Measurements from ENCODE around the gene RPS6KA2.

RPS6KA2 gene

DNA sequence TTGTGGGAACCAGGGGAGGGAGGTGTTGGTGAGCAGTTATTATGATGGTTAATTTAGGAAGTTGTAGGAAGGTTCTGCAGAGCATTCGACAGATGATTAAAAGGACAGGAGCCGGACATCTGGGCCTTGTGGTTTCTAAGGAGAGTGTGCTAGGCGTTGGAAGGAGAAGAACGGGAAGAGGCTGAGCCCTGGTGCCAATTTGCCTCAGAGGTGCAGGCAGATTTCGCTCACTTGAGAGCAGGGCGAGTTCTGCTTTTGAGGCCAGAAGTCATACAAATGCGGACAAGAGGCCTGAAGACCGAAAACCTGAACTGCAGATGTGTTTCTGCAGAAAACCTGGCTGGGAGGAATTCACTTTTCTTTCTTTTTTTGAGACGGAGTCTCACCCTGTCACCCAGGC lies 30.5 kb upstream of the RPS6KA2 start:
- H3K4me3 ChIP-seq (ENCODE audit: low read length) = no peak overlapping the region
- DNase-seq (ENCODE audit: low read depth, low spot score) = no peak

DNA sequence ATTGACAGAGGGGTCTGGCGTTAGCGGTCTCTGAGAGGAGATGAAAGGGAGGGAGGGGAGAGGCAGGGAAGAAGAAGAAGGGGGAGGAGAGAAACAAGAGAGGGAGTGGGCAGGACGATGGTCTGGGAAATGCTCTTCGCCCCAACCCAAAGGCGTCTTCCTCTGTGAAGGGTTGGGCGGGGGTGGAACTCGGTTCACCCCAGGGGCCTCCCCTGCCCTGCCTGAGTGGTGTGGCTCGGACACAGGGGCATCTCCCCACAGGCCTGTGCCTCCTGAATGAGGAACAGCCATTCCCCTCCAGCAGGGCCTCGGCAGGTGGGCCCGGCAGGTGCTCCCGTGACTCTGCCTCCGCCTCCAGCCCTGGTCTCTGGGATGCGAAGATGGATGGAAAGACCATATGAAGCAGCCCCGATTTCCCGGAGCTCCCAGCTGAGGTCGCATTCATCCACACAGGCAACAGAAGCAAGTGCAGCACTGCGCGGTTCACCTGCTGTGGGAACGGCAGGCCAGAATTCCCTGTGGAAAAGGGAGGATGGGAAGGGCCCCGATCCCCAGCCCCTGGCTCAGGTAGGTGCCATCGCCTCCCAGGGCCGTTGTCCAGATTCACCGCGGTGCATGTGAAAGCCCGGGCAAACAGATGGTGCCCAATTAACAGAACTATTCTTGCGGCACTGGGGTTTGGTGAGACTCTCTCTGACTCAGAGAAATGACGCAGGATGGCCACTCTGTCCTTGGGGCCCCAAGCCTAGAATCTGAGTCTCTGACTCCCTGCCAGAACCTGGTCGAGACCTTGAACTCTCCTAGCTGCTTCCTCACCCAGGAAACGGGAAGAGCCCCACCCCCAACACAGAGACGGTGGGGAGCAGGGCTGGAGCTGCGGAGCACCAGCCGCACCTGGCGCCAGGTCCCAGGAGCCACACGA lies 29.4 kb upstream of the RPS6KA2 start:
- DNase-seq (ENCODE audit: low read depth, low spot score) = no peak
- H3K4me3 ChIP-seq (ENCODE audit: low read length) = no peak overlapping the region

DNA sequence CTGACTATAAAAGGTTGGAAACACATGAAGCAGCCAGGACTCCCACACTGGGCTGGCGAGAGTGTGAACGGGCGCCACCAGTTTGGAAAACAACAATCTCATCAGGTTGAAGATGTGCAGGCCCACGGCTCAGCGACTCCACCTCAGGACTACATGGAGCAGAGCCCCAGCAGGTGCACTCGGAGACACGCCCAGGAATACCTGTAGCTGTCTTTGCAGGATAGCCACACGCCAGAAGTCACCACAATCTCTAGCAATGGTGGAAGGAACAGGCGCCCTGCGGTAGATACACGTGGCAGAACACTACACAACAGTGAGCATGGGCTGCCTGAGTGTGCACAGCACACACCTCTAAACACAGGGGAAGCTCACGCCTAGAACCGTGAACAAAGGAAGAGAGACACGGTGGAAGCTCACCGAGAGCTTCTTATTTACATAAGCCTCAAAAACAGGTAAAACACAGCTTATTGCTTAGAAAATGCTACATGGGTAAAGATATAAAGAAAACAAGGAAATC lies 28.7 kb upstream of the RPS6KA2 start:
- H3K4me3 ChIP-seq (ENCODE audit: low read length) = no peak overlapping the region
- DNase-seq (ENCODE audit: low read depth, low spot score) = no peak

DNA sequence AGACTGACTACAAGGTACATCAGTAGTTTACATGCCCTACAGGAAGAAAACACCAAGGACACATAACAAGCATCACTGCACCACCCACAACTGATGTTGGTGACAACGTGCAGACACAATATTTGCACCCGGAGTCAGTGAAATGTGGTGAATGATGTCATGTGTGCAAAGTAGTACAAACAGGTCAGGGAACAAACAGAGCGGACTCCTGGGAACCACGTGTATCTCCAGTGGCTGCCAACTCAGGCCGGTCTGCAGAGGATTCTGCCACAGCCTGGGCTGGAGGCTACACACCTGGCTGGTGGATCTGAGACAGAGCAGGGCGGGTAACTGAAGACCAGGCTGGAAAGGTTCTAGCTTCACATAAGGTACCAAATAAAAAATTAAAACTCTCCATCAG lies 28.2 kb upstream of the RPS6KA2 start:
- H3K4me3 ChIP-seq (ENCODE audit: low read length) = no peak overlapping the region
- DNase-seq (ENCODE audit: low read depth, low spot score) = no peak

DNA sequence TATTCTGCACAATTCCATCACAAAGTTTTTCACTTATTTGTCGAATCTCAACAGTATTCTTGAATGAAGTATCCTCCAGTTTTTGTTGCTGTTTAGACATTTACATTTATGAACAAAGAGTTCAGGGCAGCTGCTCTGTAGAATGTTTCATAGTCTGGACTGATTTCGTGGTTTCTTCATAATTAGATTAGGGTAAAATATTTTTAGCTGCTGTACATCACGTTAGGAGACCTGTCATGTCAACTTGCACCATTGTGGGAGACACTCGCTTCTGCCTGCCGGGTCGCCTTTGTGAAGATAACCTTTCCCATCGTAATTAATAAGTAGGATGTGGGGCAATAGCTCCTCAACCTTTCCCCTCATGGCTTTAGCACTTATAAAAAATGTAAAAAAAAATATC lies 27.5 kb upstream of the RPS6KA2 start:
- DNase-seq (ENCODE audit: low read depth, low spot score) = no peak
- no peak overlapping the region for H3K4me3 ChIP-seq (ENCODE audit: low read length)

DNA sequence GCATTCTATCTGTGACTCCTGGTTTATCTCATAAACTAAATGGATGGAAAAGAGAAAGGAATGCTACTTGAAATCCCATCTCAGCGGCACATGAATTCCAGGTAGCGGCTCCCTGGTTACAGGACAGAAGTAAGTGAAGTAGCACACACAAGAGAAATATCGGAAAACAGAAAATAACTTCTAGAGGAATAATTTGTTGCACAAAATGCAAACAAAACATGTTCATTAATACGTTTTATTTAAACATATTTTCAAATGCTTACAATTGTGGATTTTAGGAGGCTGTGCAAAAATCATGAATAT lies 26.5 kb upstream of the RPS6KA2 start:
- DNase-seq (ENCODE audit: low read depth, low spot score) = no peak
- no peak overlapping the region for H3K4me3 ChIP-seq (ENCODE audit: low read length)

DNA sequence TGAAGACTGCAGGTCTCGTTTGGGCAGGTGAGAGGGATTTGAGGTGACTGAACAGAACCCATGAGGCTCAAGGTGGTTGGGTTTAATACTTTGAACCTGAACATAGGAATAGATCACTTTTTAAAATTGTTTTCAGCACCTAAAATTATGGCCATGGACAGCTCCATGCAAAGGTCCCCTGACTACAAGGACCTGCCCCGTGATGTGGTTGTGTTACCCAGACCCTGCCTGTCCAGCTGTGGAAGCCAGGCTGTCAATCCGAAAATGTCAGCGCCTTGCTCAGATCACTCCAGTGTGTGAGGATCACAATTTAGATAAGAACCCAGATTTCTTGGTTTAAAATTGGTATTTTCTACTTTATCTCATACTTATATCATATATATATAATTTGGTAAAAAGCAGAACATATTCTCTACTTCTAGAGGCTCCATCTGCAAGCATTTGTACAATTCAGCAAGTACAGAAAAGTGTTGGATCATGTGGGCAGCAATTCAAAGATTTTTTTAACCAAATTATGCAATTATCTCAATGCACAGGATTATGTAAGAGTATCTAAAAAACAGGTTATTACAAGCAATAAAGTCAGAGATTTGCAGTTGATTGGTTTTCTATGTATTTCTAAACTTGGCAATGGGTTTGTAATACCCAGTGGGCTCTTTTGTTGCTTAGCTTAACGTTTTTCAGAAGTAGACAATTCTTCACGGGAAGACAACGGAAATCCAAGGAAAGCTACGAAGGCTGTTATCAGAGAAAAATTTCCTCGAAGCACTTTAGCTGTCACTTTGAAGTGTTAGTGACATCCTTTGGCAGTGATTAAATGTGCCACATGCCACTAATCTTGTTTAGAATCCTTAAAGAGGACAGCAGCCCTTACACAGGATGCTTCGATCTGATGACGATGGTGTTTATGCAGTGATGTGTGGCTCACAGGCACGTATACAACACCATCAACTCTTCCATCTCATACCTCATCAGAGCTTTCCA lies 24.1 kb upstream of the RPS6KA2 start:
- H3K4me3 ChIP-seq (ENCODE audit: low read length) = no peak overlapping the region
- DNase-seq (ENCODE audit: low read depth, low spot score) = no peak

DNA sequence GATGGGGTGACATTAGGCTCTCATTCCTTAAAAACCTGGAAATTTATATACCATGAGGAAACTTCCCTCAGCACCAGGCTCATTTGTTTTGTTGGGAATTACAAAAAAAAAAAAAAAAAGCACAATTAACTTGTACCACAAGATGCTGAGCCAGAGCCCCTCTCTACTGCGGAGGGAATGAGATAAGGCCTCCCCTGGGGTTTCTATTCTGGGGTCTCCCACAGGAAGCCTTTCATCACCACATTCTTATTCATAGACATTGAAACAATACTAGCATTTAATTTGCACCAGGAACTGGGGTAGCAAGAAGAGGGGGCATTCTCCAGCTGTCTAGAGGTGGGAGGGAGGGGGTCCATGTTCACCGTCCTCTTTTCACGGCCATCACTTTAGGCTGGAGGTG lies 23.0 kb upstream of the RPS6KA2 start:
- H3K4me3 ChIP-seq (ENCODE audit: low read length) = no peak overlapping the region
- DNase-seq (ENCODE audit: low read depth, low spot score) = no peak

DNA sequence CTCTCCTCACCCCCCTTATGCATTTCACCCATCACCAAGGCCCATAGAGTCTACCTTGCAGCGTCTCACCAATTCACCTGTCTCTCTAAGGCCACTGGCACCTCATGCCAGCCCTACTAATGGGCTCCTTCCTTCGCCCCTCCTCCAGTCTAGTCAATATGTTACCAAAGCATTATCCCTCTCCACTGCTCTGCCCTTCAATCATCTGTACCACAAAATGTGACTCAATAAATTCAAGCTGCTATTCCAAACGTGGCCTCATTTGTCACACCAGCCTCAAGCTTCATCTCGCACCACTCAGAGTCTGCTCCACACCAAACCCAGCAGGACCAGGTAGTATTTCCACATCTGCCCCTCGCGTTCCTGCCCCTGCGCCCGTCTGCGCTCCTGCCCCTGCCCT lies 21.8 kb upstream of the RPS6KA2 start:
- no peak for DNase-seq (ENCODE audit: low read depth, low spot score)

DNA sequence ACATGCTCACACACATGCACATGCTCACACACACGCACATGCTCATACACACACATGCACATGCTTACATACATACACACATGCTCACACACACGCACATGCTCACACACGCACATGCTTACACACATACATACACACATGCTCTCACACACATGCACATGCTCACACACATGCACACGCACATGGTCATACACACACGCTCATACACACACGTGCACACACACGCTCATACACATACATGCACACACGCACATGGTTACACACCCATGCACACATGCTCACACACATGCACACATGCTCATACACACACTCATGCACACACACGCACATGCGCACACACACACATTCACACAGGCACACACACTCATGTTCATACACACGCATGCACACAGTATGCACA lies 20.8 kb upstream of the RPS6KA2 start:
- no peak for DNase-seq (ENCODE audit: low read depth, low spot score)
- no peak overlapping the region for H3K4me3 ChIP-seq (ENCODE audit: low read length)

More for the DNA sequence above, 21.8 kb upstream of the RPS6KA2 start:
- no peak overlapping the region for H3K4me3 ChIP-seq (ENCODE audit: low read length)

DNA sequence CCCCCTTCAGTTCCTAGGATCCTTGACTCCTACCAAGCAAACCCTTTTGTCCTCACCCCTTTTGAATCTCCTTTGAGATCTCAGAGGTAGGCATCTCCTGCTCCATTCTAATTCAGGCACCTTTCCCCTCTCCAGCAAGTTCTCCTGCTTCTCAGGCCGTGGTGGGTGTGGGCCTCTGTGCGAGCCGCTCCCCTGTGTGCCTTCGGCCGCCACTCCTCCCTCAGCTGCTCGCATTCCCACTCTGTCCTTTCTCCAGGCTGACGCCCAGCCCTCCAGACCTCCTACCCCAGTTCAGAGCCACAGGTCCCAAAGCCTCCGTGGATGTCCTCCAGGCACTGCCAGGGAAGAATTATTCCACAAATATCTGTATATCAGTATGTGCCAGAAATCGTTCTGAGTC lies 19.7 kb upstream of the RPS6KA2 start:
- no peak overlapping the region for H3K4me3 ChIP-seq (ENCODE audit: low read length)
- DNase-seq (ENCODE audit: low read depth, low spot score) = no peak

DNA sequence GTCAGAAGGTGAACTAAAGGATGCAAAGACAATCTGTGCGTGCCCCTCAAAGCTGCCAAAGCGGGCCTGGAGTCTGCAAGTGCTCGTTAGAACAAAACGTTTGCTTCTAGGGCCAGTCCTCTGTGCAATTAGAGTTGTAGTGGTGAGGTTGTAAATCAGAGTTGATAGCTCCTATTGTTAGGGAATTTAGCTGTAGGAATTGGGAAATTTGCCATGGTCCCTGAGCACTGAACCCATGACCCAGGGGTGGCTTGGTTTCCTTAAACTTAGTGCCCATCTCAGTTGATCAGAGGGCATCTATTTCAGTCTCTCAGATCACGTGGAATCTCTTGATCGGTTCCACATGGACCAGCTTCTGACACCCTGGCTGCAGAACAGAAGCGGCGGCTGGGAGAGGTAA lies 18.8 kb upstream of the RPS6KA2 start:
- no peak for DNase-seq (ENCODE audit: low read depth, low spot score)

DNA sequence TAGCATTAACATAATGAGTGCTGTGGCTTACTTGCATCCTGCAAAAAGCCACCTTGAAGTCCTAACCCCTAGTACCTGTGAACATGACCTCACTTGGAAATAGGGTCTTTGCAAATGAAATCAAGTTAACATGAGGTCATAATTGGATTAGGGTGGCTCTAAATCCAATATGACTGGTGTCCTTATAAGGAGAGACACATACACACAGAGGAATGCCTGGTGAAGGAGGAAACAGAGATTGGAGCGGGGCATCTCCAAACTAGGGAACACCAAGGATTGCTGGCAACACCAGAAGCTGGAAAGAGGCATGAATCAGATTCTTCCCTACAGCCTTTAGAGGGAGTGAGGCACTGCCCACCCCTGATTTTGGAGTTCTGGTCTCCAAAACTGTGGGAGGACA lies 17.6 kb upstream of the RPS6KA2 start:
- DNase-seq (ENCODE audit: low read depth, low spot score) = no peak
- no peak overlapping the region for H3K4me3 ChIP-seq (ENCODE audit: low read length)

More for the DNA sequence above, 18.8 kb upstream of the RPS6KA2 start:
- H3K4me3 ChIP-seq (ENCODE audit: low read length) = no peak overlapping the region

DNA sequence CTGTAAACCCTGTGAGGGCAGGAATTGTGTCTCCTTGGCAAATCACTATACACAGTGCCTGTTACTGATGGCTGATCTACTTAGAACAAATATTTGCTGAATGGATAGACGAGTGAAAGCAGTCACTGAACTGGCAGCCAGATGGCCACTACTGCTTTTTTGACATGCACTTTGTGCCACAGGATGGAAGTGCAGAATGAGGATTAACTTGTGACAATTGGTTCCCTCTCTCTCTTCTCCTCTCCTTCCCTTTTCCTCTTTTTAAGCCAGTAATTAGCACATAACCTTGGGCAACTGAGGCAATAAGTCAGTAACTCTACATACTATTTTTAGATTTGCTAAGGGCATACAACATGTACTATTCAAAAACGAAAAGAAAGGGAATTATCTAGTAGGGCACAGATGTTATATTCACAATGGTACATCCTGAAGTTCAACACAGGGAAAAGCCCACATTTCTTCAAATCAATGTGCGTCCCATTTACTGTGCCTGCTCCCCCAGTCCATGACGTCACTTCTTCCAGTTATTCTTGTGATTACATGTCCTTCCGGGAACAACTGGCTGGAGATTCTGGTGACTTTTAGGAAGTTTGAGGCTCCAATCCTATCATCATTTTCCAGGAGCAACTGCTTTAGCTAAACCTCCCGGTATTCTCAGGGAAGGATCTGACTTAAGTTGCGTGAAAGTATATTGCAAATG lies 17.0 kb upstream of the RPS6KA2 start:
- DNase-seq (ENCODE audit: low read depth, low spot score) = no peak
- H3K4me3 ChIP-seq (ENCODE audit: low read length) = no peak overlapping the region

DNA sequence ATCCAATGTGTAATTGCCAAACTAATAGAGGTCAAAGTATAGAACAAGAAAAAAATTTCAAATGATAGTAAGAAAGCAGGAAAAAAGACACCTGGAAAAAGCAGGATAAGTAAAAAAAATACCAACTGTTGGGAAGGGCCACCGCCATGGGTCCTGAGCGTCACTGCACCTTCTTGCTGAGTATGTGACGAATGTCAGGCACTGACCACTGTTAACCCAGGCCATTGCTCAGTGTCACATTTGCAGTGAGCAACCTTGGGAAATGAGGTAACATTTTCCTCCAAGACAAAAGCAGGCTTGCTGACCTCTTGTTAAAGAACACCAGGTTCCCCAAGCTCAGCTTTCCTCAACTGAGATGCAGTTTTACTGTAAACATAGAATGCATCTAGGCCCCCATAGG lies 15.6 kb upstream of the RPS6KA2 start:
- no peak for DNase-seq (ENCODE audit: low read depth, low spot score)
- no peak overlapping the region for H3K4me3 ChIP-seq (ENCODE audit: low read length)

DNA sequence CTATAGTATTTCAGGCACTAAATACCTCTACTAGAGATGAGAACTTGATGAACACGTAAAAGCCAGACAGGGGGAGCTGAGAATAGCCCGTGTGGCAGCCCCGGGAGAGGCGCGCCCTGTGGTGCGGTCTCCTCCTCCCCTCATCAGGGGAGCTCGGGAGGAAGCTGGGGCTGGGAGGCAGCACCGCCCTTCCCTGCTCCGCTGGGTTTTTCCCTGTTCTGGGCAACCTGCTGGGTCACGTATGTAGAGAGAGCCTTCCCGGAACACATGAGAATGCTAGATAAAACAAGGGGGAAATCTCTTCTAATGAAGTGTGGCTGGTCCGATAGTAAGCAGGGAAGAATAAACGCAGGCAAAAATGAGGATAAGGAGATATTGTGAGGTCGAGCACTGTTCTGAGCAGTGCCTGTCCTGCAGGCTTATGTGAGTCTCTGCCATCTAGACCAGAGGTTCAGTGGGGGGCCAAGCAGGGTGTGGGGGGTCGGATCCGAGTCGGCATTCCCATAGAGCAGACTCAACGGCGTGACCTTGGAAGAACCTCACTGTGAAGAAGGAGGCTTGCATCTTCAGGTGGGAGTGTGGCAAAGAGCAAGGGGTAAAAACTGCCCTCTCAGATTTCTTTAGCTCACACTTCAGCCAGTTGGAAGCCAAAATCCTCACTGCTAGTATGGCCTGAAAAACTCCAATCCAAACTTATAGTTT lies 13.4 kb upstream of the RPS6KA2 start:
- DNase-seq (ENCODE audit: low read depth, low spot score) = no peak
- H3K4me3 ChIP-seq (ENCODE audit: low read length) = no peak overlapping the region

DNA sequence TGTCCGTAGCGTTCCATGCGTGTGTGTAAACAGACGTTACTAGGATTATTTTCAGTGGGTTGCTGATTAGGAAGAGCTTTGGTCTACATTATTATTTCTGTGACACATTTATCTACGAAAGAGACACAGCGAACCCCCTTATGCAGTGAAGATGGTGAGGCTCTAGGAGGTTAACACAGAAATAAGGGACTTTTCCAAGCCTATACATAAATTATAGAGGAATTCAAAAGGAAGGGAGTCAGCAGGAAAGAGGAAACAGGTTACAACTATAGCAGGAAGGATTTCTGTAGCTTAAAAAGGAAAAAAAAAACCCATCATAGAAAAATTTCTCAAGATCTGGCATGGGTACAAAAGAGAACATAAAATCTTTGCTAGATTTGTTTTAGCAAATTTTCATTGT lies 12.9 kb upstream of the RPS6KA2 start:
- H3K4me3 ChIP-seq (ENCODE audit: low read length) = no peak overlapping the region
- no peak for DNase-seq (ENCODE audit: low read depth, low spot score)

DNA sequence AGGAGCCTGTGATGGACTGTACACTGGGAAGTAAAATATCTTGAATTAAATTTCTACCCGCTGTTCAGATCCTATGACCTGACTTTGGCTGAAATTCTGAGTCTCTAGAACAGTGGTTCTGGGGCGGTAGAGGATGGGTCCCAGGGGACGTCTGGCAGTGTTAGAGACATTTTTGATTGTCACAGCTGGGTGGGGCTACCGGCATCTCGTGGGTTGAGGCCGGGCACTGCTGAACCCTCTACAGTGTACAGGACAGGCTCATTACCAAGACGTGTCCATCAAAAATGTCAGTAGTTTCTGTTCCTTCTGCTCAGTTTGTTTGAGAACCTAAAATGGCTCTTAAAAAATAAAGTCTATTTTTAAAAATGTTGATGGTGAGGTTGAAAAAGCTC lies 11.5 kb upstream of the RPS6KA2 start:
- H3K4me3 ChIP-seq (ENCODE audit: low read length) = no peak overlapping the region
- DNase-seq (ENCODE audit: low read depth, low spot score) = no peak

Measured in Jurkat, Clone E6-1 (cell line).